ENCODE measurements around the gene ANO10.

GRCh38 chr3:43584043-43584826, 37.6 kb downstream of the ANO10 start:
- TF ChIP-seq POLR2AphosphoS5 (IDR thresholded peaks at IDR 0.05) (no peak), CTCF (IDR thresholded peaks at IDR 0.05) (no peak), EP300 (IDR thresholded peaks at IDR 0.05; ENCODE audit: low read depth) (no peak)
